Keratinocyte (primary cell): ENCODE results near the gene CDKN2D. TPM values are rescaled to one million over a fixed set of nuclear protein-coding genes. Genes with fewer than 3 reads are reported as not detected.
A peak's percentile ranks its signal among the peaks of the same experiment; 100 is the strongest.

ENCODE experiments used
- DNase-seq: peaks from one replicate; pipeline ENCODE4 v3.0.0-alpha.2; 2011; ENCODE audit warnings: low read depth, missing footprints, low spot score
- FAIRE-seq: peaks from 2 replicates; lab custom pipeline; 2011; peaks lifted over from hg19 to GRCh38; lab: Jason Lieb, UNC
- H2AFZ ChIP-seq: 2 replicates; pipeline ENCODE4 v1.6.0; 2012; ENCODE audit warnings: low read length, control low read depth, inconsistent platforms; ENCODE audit not compliant: control insufficient read depth
- H3K27ac ChIP-seq: 2 replicates; pipeline ENCODE4 v1.5.1; 2011; ENCODE audit warnings: low read length; ENCODE audit not compliant: control insufficient read depth, insufficient read depth
- H3K27me3 ChIP-seq: 3 replicates; pipeline ENCODE4 v1.6.0; 2011; ENCODE audit warnings: low read length; ENCODE audit not compliant: control insufficient read depth, insufficient read depth; ENCODE audit errors: extremely low read depth
- H3K36me3 ChIP-seq, 2 experiments: 2 replicates in 1 of 2; 3 replicates in 1 of 2; pipeline ENCODE4 v1.5.1; 2011; ENCODE audit warnings: low read length in 2 of 2, mild to moderate bottlenecking in 1 of 2; ENCODE audit not compliant: control insufficient read depth in 2 of 2, insufficient read depth in 2 of 2; ENCODE audit errors: extremely low read depth in 1 of 2
- H3K4me1 ChIP-seq: 3 replicates; pipeline ENCODE4 v1.5.1; 2011; ENCODE audit warnings: low read length; ENCODE audit not compliant: control insufficient read depth, insufficient read depth; ENCODE audit errors: extremely low read depth
- H3K4me2 ChIP-seq: 3 replicates; pipeline ENCODE4 v1.6.0; 2011; ENCODE audit warnings: low read depth, low read length; ENCODE audit not compliant: control insufficient read depth, insufficient read depth; ENCODE audit errors: extremely low read depth
- H3K4me3 ChIP-seq, 3 experiments: fragments of 200-600 bp in 1 of 3; sonication (generic) in 1 of 3; 2 replicates in 2 of 3; 3 replicates in 1 of 3; pipeline ENCODE4 v1.5.1; 2011 to 2016; ENCODE audit warnings: low read length in 3 of 3, mild to moderate bottlenecking in 3 of 3, control low read depth in 2 of 3, inconsistent platforms in 1 of 3, low read depth in 1 of 3, mixed read lengths in 1 of 3, mixed run types in 1 of 3, moderate library complexity in 1 of 3; ENCODE audit not compliant: control insufficient read depth in 2 of 3, insufficient read depth in 2 of 3; ENCODE audit errors: extremely low read depth in 1 of 3
- H3K79me2 ChIP-seq: 2 replicates; pipeline ENCODE4 v1.6.0; 2012; ENCODE audit warnings: low read length; ENCODE audit not compliant: control insufficient read depth, insufficient read depth
- H3K9ac ChIP-seq: 3 replicates; pipeline ENCODE4 v1.6.0; 2011; ENCODE audit warnings: low read length; ENCODE audit not compliant: control insufficient read depth, insufficient read depth; ENCODE audit errors: extremely low read depth
- H3K9me1 ChIP-seq: 3 replicates; pipeline ENCODE4 v1.6.0; 2011; ENCODE audit warnings: low read length; ENCODE audit not compliant: control insufficient read depth, insufficient read depth; ENCODE audit errors: extremely low read depth
- H3K9me3 ChIP-seq: 2 replicates; pipeline ENCODE4 v1.5.1; 2012; ENCODE audit warnings: low read depth, low read length; ENCODE audit not compliant: control insufficient read depth
- H4K20me1 ChIP-seq: 3 replicates; pipeline ENCODE4 v1.6.0; 2011; ENCODE audit warnings: low read length; ENCODE audit not compliant: control insufficient read depth, insufficient read depth; ENCODE audit errors: extremely low read depth
- EZH2 ChIP-seq: IDR thresholded peaks from one replicate; pipeline ENCODE4 v1.6.1; 2012; ENCODE audit warnings: inconsistent platforms, mild to moderate bottlenecking, low read length, moderate library complexity
- dilution Hi-C: fragments of 300-500 bp; cut with MboI; formaldehyde crosslinking; loops from one replicate; pipeline ENCODE4 v1.7.0; 2020; ENCODE audit warnings: low sequenced_read_pairs; ENCODE audit not compliant: extremely low pct_ligation_motif_present
- polyA plus RNA-seq, 5 experiments: library from polyadenylated mRNA; depleted of rRNA in 3 of 5; stranded (reverse) in 3 of 5; stranded (forward) in 1 of 5; unstranded in 1 of 5; fragments of >200 nt; gene quantifications; 1 replicate in 1 of 5; 2 replicates in 3 of 5; 3 replicates in 1 of 5; pipeline versions ENCODE4 v1.2.1 to v1.2.3, GENCODE V29; 2011 to 2012; ENCODE audit warnings: missing spikeins in 2 of 5, low read depth in 1 of 5, low replicate concordance in 1 of 5
- TF ChIP-seq, protein P1 (sequence below), 3 experiments: IDR thresholded peaks in 1 of 3; conservative IDR thresholded peaks in 1 of 3; optimal IDR thresholded peaks in 1 of 3; 2 replicates in 2 of 3; 3 replicates in 1 of 3; pipeline versions ENCODE3 to v1.5.1; 2011; ENCODE audit warnings: low read length in 3 of 3, mild to moderate bottlenecking in 3 of 3, moderate library complexity in 2 of 3, control low read depth in 1 of 3, inconsistent platforms in 1 of 3; ENCODE audit not compliant: insufficient read depth in 2 of 3; ENCODE audit errors: extremely low read depth in 1 of 3

Gene CDKN2D
- polyA plus RNA-seq, 1 donor (not counting 4 experiments of a cell fraction or from before 2014, with no cell fraction given): 3.9 TPM

DNA sequence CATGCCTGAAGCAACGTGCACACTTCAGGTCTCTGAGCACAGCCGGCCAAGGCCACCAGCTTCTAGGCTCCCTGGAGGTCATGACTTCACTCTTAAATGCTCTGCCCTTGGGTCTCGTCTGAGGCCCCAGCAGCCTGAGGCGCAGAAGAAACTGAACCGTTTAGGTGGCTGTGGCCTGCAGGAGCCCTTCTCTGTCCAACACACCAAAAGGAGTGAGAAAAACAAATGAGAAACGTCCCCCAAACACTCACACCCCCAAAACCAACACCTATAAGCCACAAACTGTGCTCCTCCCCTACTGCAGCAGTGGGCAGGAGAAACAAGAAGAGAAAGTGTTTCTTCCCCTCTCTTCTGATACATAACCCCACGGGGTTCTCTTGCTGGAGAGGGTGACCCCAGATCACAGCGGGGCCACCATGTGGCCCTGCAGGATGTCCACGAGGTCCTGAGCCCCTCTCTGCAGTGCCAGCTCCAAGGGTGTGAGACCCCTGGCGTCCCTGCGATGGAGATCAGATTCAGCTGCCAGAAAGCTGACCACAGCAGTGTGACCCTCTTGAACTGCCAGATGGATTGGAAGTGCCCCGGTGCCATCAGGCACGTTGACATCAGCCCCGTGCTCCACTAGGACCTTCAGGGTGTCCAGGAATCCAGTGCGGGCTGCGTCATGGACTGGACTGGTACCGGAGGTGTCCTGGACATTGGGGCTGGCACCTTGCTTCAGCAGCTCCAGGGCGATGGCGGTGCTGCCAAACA is 1.9 kb downstream of the CDKN2D start:
- Histone ChIP-seq H3K36me3 (peaks cover 4% of the 10 kb centered on the region in 2 experiments), H2AFZ (no peak overlapping the region), H3K79me2 (peaks cover 18% of the 10 kb centered on the region), H3K9me1 (no peaks in the 10 kb centered on the region), H3K4me1 (peaks cover 31% of the 10 kb centered on the region), H3K4me3 (no peak overlapping the region), H3K4me2 (peak overlapping the region; percentile 70), H4K20me1 (no peaks in the 10 kb centered on the region), H3K9me3 (no peaks in the 10 kb centered on the region), H3K9ac (no peak overlapping the region), H3K27ac (peak overlapping the region; percentile 47), H3K27me3 (no peaks in the 10 kb centered on the region)
- FAIRE-seq (no peak), DNase-seq (no peak)
- TF ChIP-seq EZH2: no peak
- TF ChIP-seq, protein P1, sequence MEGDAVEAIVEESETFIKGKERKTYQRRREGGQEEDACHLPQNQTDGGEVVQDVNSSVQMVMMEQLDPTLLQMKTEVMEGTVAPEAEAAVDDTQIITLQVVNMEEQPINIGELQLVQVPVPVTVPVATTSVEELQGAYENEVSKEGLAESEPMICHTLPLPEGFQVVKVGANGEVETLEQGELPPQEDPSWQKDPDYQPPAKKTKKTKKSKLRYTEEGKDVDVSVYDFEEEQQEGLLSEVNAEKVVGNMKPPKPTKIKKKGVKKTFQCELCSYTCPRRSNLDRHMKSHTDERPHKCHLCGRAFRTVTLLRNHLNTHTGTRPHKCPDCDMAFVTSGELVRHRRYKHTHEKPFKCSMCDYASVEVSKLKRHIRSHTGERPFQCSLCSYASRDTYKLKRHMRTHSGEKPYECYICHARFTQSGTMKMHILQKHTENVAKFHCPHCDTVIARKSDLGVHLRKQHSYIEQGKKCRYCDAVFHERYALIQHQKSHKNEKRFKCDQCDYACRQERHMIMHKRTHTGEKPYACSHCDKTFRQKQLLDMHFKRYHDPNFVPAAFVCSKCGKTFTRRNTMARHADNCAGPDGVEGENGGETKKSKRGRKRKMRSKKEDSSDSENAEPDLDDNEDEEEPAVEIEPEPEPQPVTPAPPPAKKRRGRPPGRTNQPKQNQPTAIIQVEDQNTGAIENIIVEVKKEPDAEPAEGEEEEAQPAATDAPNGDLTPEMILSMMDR (optimal IDR thresholded peaks at IDR 0.05 in 1 of 3, IDR thresholded peaks at IDR 0.05 in 1 of 3, conservative IDR thresholded peaks at IDR 0.05 in 1 of 3; ENCODE audit: extremely low read depth in 1 of 3, insufficient read depth in 2 of 3, low read length in 3 of 3): no peak
- dilution Hi-C loops: no loop called here

- dilution Hi-C loops: no loop called here
- FAIRE-seq (no peak), DNase-seq (no peak)
- TF ChIP-seq, protein P1 (optimal IDR thresholded peaks at IDR 0.05 in 1 of 3, IDR thresholded peaks at IDR 0.05 in 1 of 3, conservative IDR thresholded peaks at IDR 0.05 in 1 of 3; ENCODE audit: extremely low read depth in 1 of 3, insufficient read depth in 2 of 3, low read length in 3 of 3): no peak
- no peak for TF ChIP-seq EZH2
- Histone ChIP-seq H3K79me2 (peaks cover 18% of the 10 kb centered on the region), H3K36me3 (peaks cover 5 to 6% of the 10 kb centered on the region in 2 experiments), H3K27ac (peak overlapping the region; percentile 47), H3K4me2 (peak overlapping the region; percentile 70), H3K9ac (no peak overlapping the region), H3K9me3 (no peaks in the 10 kb centered on the region), H3K27me3 (no peaks in the 10 kb centered on the region), H4K20me1 (no peaks in the 10 kb centered on the region), H3K4me1 (peaks cover 31% of the 10 kb centered on the region), H2AFZ (no peak overlapping the region), H3K9me1 (no peaks in the 10 kb centered on the region), H3K4me3 (peak overlapping the region; percentile 57 to 98 (median 59))
These were observed 2.4 kb downstream of the CDKN2D start for GRCh38 chr19:10566408-10566657.
